Measurements from ENCODE around the gene CERS2. TPM values are rescaled to one million over a fixed set of nuclear protein-coding genes. Genes with fewer than 3 reads are reported as not detected.

Gene CERS2
- polyA plus RNA-seq, 1 experiment, result 202 TPM

GRCh38 chr1:150987924-150988323 lies 13.3 kb upstream of the CERS2 start:
- Histone ChIP-seq H3K4me3 (ENCODE audit: low read depth, low read length) (no peak overlapping the region), H3K27me3 (ENCODE audit: control insufficient read depth, insufficient read depth, low read length) (no peaks in the 10 kb centered on the region), H3K36me3 (ENCODE audit: control insufficient read depth, insufficient read depth, low read length) (no peaks in the 10 kb centered on the region)
- no peak for DNase-seq (ENCODE audit: low read depth)
- CTCF ChIA-PET, result interaction anchor here (1.8 to 16.5 kb wide), 3 partner anchors 8 to 19 kb away, joined by 6 to 217 read pairs (median 8); partner anchors contain the start of gene MINDY1
- no peak for TF ChIP-seq CTCF (IDR thresholded peaks at IDR 0.05; ENCODE audit: insufficient read depth, low read depth, low read length)
- POLR2A ChIA-PET, result no interaction called here

DNA sequence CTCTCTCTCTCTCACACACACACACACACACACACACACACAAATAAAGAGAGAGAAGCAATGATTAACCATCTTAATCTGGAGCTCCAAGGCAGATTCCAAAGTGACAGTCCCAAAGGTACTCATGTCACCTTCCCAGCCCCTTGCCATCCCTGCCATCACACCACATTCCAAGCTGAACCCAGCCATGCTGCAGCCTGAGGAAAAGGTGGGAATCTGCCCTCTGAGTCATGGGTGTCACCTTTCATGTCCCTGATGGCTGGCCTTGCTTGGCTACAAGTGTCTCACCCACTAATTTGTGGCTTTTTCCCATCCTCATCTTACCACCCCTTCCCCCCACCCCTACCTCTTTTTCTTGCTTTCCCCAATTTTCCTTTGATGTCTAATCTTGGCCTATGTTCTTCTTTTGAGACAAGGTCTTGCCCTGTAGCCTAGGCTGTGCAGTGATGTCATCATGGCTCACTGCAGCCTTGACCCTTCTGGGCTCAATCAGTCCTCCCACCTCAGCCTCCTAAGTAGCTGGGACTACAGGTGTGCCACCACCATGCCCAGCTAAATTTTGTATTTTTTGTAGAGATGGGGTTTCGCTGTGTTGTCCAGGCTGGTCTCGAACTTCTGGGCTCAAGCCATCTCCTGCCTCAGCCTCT lies 10.7 kb upstream of the CERS2 start:
- no peaks in the 10 kb centered on the region for H3K36me3 ChIP-seq (ENCODE audit: control insufficient read depth, insufficient read depth, low read length)
- TF ChIP-seq CTCF (IDR thresholded peaks at IDR 0.05; ENCODE audit: insufficient read depth, low read depth, low read length), result no peak
- H3K27me3 ChIP-seq (ENCODE audit: control insufficient read depth, insufficient read depth, low read length), result no peaks in the 10 kb centered on the region
- no peak for DNase-seq (ENCODE audit: low read depth)
- no peak overlapping the region for H3K4me3 ChIP-seq (ENCODE audit: low read depth, low read length)
- ChIA-PET CTCF (interaction anchor here (1.0 to 16.5 kb wide), 5 partner anchors 9 to 73 kb away, joined by 3 to 217 read pairs (median 5); partner anchors contain the start of gene MINDY1), POLR2A (interaction anchor here (0.7 to 1.0 kb wide), 2 partner anchors 21 to 57 kb away, joined by 3 to 18 read pairs; partner anchors contain the start of gene MINDY1)

DNA sequence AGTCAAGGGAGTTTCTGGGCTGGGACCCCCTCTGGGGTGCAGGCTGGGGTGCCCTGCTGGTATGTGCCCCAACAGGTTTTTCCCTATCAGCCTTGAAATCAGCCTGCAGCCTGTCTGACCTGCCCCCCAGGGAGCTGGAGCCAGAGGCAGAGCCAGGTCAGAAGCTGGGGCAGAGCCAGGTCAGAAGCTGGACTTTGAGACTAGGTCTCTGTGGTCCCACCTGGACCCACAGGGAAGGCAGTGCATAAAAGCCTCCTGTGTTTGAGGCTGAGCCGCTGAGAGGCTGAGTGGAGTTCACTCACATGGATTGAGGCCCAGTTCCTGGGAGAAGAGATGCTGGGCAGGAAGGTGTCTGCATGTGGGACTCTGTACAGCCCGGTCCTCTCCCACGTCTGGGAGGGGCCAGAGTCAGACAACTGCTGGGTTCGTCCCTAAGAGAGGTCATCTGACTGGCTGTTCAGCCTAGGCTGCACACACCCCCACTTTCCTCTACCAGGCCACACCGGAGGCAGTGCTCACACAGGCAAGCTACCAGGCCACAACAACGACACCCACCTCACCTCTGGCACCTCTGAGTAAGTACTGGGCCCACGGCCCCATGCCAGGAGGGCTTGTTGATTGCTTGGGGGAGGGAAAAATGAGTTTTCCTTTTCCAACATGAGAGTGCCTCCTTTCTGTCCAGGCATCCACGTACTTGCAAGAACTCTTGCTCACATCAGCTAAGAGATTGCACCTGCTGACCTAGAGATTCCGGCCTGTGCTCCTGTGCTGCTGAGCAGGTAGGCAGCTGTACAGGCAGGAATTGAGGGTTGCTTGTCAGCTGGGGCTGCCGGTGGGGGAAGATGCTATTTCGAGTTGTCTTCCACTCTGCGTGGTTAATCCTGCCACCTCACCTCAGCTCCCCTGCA lies 7.4 kb upstream of the CERS2 start, which contains the start of gene ANXA9:
TSS of gene ANXA9 (plus strand) at position 488 of the 908 bp plus-strand sequence. CDS start 814 bp downstream, outside the sequence.
- POLR2A ChIA-PET, result no interaction called here
- Histone ChIP-seq H3K4me3 (ENCODE audit: low read depth, low read length) (no peak within 1 kb of the TSS), H3K36me3 (ENCODE audit: control insufficient read depth, insufficient read depth, low read length) (no peaks in the 10 kb centered on the region), H3K27me3 (ENCODE audit: control insufficient read depth, insufficient read depth, low read length) (no peaks in the 10 kb centered on the region)
- TF ChIP-seq CTCF (IDR thresholded peaks at IDR 0.05; ENCODE audit: insufficient read depth, low read depth, low read length), result no peak
- CTCF ChIA-PET, result interaction anchor here (0.6 to 16.5 kb wide), 7 partner anchors 11 to 964 kb away, joined by 3 to 217 read pairs (median 3); partner anchors contain the start of gene MINDY1
- DNase-seq (ENCODE audit: low read depth), result no peak

- ChIA-PET POLR2A (no interaction called here), CTCF (interaction anchor here (1.3 to 16.5 kb wide), 5 partner anchors 9 to 25 kb away, joined by 3 to 217 read pairs (median 13); partner anchors contain the start of gene MINDY1)
- Histone ChIP-seq H3K4me3 (ENCODE audit: low read depth, low read length) (no peak overlapping the region), H3K27me3 (ENCODE audit: control insufficient read depth, insufficient read depth, low read length) (no peaks in the 10 kb centered on the region), H3K36me3 (ENCODE audit: control insufficient read depth, insufficient read depth, low read length) (no peaks in the 10 kb centered on the region)
- DNase-seq (ENCODE audit: low read depth), result no peak
- no peak for TF ChIP-seq CTCF (IDR thresholded peaks at IDR 0.05; ENCODE audit: insufficient read depth, low read depth, low read length)
Measured at GRCh38 chr1:150981177-150981804, 6.7 kb upstream of the CERS2 start.
